SK-N-SH (cell line): ENCODE data around the gene FAM221B. TPM values are rescaled to one million over a fixed set of nuclear protein-coding genes. Genes with fewer than 3 reads are reported as not detected.

ENCODE experiments used
- CTCF ChIA-PET: fragments of 300-600, 350-600 bp; formaldehyde crosslinking; extraction: SDS; loops from one replicate; lab custom pipeline; 2021; lab: Yijun Ruan, JAX
- POLR2A ChIA-PET: fragments of 350-600 bp; sonication (Branson Sonifier 250); formaldehyde crosslinking; extraction: SDS; loops from one replicate; lab custom pipeline; 2020; ENCODE audit warnings: antibody characterized with exemption, inconsistent platforms; lab: Yijun Ruan, JAX
- DNase-seq: peaks from one replicate; pipeline ENCODE4 v3.0.0; 2012
- H2AFZ ChIP-seq: fragments of 200-600 bp; sonication (generic); 2 replicates; pipeline ENCODE4 v1.8.1; 2016; ENCODE audit warnings: antibody characterized with exemption, mild to moderate bottlenecking, low read depth
- H3F3A ChIP-seq: fragments of 200-600 bp; sonication (generic); replicated peaks from 2 replicates; pipeline ENCODE3; 2016; ENCODE audit warnings: antibody characterized with exemption, mild to moderate bottlenecking; ENCODE audit not compliant: insufficient read depth
- H3K27ac ChIP-seq, 2 experiments: fragments of 200-500 bp in 1 of 2; fragments of 200-600 bp in 1 of 2; sonication (Bioruptor generic) in 1 of 2; sonication (generic), shearing (Covaris generic) in 1 of 2; 2 replicates each; pipeline versions ENCODE4 v1.5.1 to v1.6.1; 2014 to 2016; ENCODE audit warnings: low read depth in 2 of 2, inconsistent platforms in 1 of 2, low read length in 1 of 2, mild to moderate bottlenecking in 1 of 2, mixed read lengths in 1 of 2
- H3K27me3 ChIP-seq: fragments of 200-600 bp; sonication (generic), shearing (Covaris generic); 2 replicates; pipeline ENCODE4 v1.6.1; 2016; ENCODE audit warnings: mixed run types; ENCODE audit not compliant: insufficient read depth
- H3K36me3 ChIP-seq, 2 experiments: fragments of 200-500 bp in 1 of 2; fragments of 200-600 bp in 1 of 2; sonication (Bioruptor generic) in 1 of 2; sonication (generic) in 1 of 2; replicated peaks in 1 of 2; 2 replicates each; pipeline versions ENCODE3 to v1.5.1; 2014 to 2016; ENCODE audit warnings: low read length in 1 of 2, mild to moderate bottlenecking in 1 of 2; ENCODE audit not compliant: insufficient read depth in 2 of 2, control insufficient read depth in 1 of 2
- H3K4me1 ChIP-seq, 2 experiments: fragments of 200-500 bp in 1 of 2; fragments of 200-600 bp in 1 of 2; sonication (Bioruptor generic) in 1 of 2; sonication (generic), shearing (Covaris generic) in 1 of 2; 2 replicates each; pipeline versions ENCODE4 v1.5.1 to v1.6.1; 2014 to 2016; ENCODE audit warnings: low read depth in 1 of 2, low read length in 1 of 2, mixed run types in 1 of 2; ENCODE audit not compliant: insufficient read depth in 2 of 2, control insufficient read depth in 1 of 2
- H3K4me2 ChIP-seq: fragments of 200-600 bp; sonication (generic), shearing (Covaris generic); 2 replicates; pipeline ENCODE4 v1.6.1; 2017; ENCODE audit warnings: mixed run types
- H3K4me3 ChIP-seq, 2 experiments: fragments of 200-500 bp in 1 of 2; fragments of 200-600 bp in 1 of 2; sonication (Bioruptor generic) in 1 of 2; sonication (generic), shearing (Covaris generic) in 1 of 2; 2 replicates each; pipeline versions ENCODE4 v1.5.1 to v1.8.1; 2014 to 2016; ENCODE audit warnings: low read depth in 2 of 2, inconsistent platforms in 1 of 2, low read length in 1 of 2, mild to moderate bottlenecking in 1 of 2, mixed read lengths in 1 of 2, moderate library complexity in 1 of 2
- H3K79me2 ChIP-seq: fragments of 200-600 bp; sonication (generic); 2 replicates; pipeline ENCODE4 v1.8.1; 2017; ENCODE audit warnings: mild to moderate bottlenecking; ENCODE audit not compliant: insufficient read depth
- H3K9ac ChIP-seq: fragments of 200-600 bp; sonication (generic); 2 replicates; pipeline ENCODE4 v1.6.1; 2017; ENCODE audit warnings: mixed run types
- H3K9me2 ChIP-seq: fragments of 200-600 bp; sonication (generic); 2 replicates; pipeline ENCODE4 v1.6.1; 2017; ENCODE audit warnings: mixed run types
- H3K9me3 ChIP-seq: fragments of 200-600 bp; sonication (generic); 2 replicates; pipeline ENCODE4 v1.6.1; 2017; ENCODE audit warnings: mixed run types, mild to moderate bottlenecking, moderate library complexity
- H4K20me1 ChIP-seq: fragments of 200-600 bp; sonication (generic); 2 replicates; pipeline ENCODE4 v1.6.1; 2017; ENCODE audit warnings: mild to moderate bottlenecking, mixed run types; ENCODE audit not compliant: insufficient read depth
- CHD2 ChIP-seq: fragments of 150-350 bp; IDR thresholded peaks from 2 replicates; pipeline ENCODE4 v1.6.1; 2018; ENCODE audit warnings: low read length; ENCODE audit not compliant: partially characterized antibody
- CTCF ChIP-seq: fragments of 200-600 bp; sonication (generic); IDR thresholded peaks from 2 replicates; pipeline ENCODE4 v1.6.1; 2017; ENCODE audit warnings: antibody characterized with exemption, mild to moderate bottlenecking, moderate library complexity
- EP300 ChIP-seq, 2 experiments: IDR thresholded peaks; 2 replicates each; pipeline versions ENCODE4 v1.4.0 to v1.6.1; 2012; ENCODE audit warnings: borderline replicate concordance in 1 of 2, low read depth in 1 of 2, low read length in 1 of 2
- EZH2phosphoT487 ChIP-seq: fragments of 200-600 bp; sonication (generic); IDR thresholded peaks from 2 replicates; pipeline ENCODE4 v1.6.1; 2017; ENCODE audit warnings: low read depth, mixed run types, mild to moderate bottlenecking, antibody characterized with exemption, moderate library complexity, borderline replicate concordance
- FOXM1 ChIP-seq: IDR thresholded peaks from 2 replicates; pipeline ENCODE4 v1.4.0; 2012; ENCODE audit warnings: low read depth, mild to moderate bottlenecking
- GABPA ChIP-seq: IDR thresholded peaks from 2 replicates; pipeline ENCODE4 v1.4.0; 2012; ENCODE audit warnings: low read depth, mild to moderate bottlenecking
- JUND ChIP-seq: IDR thresholded peaks from 2 replicates; pipeline ENCODE4 v1.4.0; 2012
- MEF2A ChIP-seq: IDR thresholded peaks from 2 replicates; pipeline ENCODE4 v1.4.0; 2012; ENCODE audit warnings: low read depth, borderline replicate concordance
- NRF1 ChIP-seq: IDR thresholded peaks from 2 replicates; pipeline ENCODE4 v1.6.1; 2012; ENCODE audit warnings: low read depth, mild to moderate bottlenecking, low read length
- PBX3 ChIP-seq: IDR thresholded peaks from 2 replicates; pipeline ENCODE4; 2012
- RCOR1 ChIP-seq: fragments of 150-350 bp; IDR thresholded peaks from 2 replicates; pipeline ENCODE4 v1.6.1; 2017; ENCODE audit warnings: antibody characterized with exemption, low read length
- REST ChIP-seq: IDR thresholded peaks from 2 replicates; pipeline ENCODE4 v1.6.1; 2012; ENCODE audit warnings: mild to moderate bottlenecking, low read depth, low read length, moderate library complexity
- SIN3A ChIP-seq: IDR thresholded peaks from 2 replicates; pipeline ENCODE4 v1.6.1; 2012; ENCODE audit warnings: low read depth, mild to moderate bottlenecking, low read length, moderate library complexity, borderline replicate concordance
- SMC3 ChIP-seq: IDR thresholded peaks from 2 replicates; pipeline ENCODE4 v1.6.1; 2012; ENCODE audit warnings: low read depth, low read length, improper control_type of control experiment
- TEAD4 ChIP-seq: IDR thresholded peaks from 2 replicates; pipeline ENCODE4 v1.4.0; 2012; ENCODE audit warnings: mild to moderate bottlenecking, borderline replicate concordance; ENCODE audit not compliant: insufficient read depth
- USF1 ChIP-seq: IDR thresholded peaks from 2 replicates; pipeline ENCODE4 v1.4.0; 2012; ENCODE audit warnings: low read depth, borderline replicate concordance
- USF2 ChIP-seq: fragments of 150-350 bp; IDR thresholded peaks from 2 replicates; pipeline ENCODE4 v1.6.1; 2017; ENCODE audit warnings: antibody characterized with exemption, low read length, low read depth, borderline replicate concordance
- YY1 ChIP-seq: IDR thresholded peaks from 2 replicates; pipeline ENCODE4 v1.4.0; 2012; ENCODE audit warnings: low read depth, mild to moderate bottlenecking
- ZBTB33 ChIP-seq: IDR thresholded peaks from 2 replicates; pipeline ENCODE4 v1.4.0; 2012; ENCODE audit warnings: low read depth, borderline replicate concordance
- WGBS: methylation state at CpG from one replicate; pipeline ENCODE4 v1.1.6; 2017; ENCODE audit warnings: low lambda C conversion rate; 5-methylcytosine and 5-hydroxymethylcytosine counted together
- polyA plus RNA-seq, 3 experiments: library from polyadenylated mRNA; depleted of rRNA; stranded (reverse); fragments of >200 nt; gene quantifications; 2 replicates each; pipeline ENCODE4 v1.2.3, GENCODE V29; 2012

FAM221B gene
- polyA plus RNA-seq, 1 of the 3 experiments (the other 2 are of a cell fraction): not detected

- no peak overlapping the region for H3K27ac ChIP-seq
- H3K9ac ChIP-seq: no peak overlapping the region
- no peak overlapping the region for H3K4me3 ChIP-seq
- H4K20me1 ChIP-seq: no peaks in the 10 kb centered on the region
- H3K27me3 ChIP-seq: no peaks in the 10 kb centered on the region
- H3K4me1 ChIP-seq: no peaks in the 10 kb centered on the region; a peak in 1 of 4 replicates
- no peak for TF ChIP-seq USF2
- no peak for TF ChIP-seq EP300 (IDR thresholded peaks at IDR 0.05; ENCODE audit: borderline replicate concordance in 1 of 2, low read depth in 1 of 2, low read length in 1 of 2)
- no peak for TF ChIP-seq FOXM1
- no peak for TF ChIP-seq NRF1
- no peak for TF ChIP-seq PBX3
- no peak for TF ChIP-seq ZBTB33
- no peak for TF ChIP-seq GABPA
- TF ChIP-seq EZH2phosphoT487: no peak
- TF ChIP-seq SMC3: no peak
- no peak for TF ChIP-seq REST
- TF ChIP-seq TEAD4: no peak
- TF ChIP-seq YY1: no peak
- no peak for TF ChIP-seq RCOR1
- no peak for TF ChIP-seq CTCF
- no peak for TF ChIP-seq CHD2
- no peak for TF ChIP-seq USF1
- TF ChIP-seq JUND: no peak
- TF ChIP-seq SIN3A: no peak
- TF ChIP-seq MEF2A: no peak
- no peak for DNase-seq
- WGBS: 96% methylated on average over 7 of the region's 8 CpGs
- H3F3A ChIP-seq: peaks cover 3% of the 10 kb centered on the region
- H2AFZ ChIP-seq: no peak overlapping the region
- no peak overlapping the region for H3K4me2 ChIP-seq
- H3K9me2 ChIP-seq: no peaks in the 10 kb centered on the region
- ChIA-PET POLR2A (no interaction called here), CTCF (interaction anchor here (0.6 to 3.1 kb wide), 5 partner anchors 8 to 76 kb away, joined by 3 to 15 read pairs (median 7); no protein-coding TSS in a partner anchor)
- no peaks in the 10 kb centered on the region for H3K79me2 ChIP-seq
- H3K9me3 ChIP-seq: no peaks in the 10 kb centered on the region
- H3K36me3 ChIP-seq: peaks cover 0 to 47% of the 10 kb centered on the region in 2 experiments
Observed at GRCh38 chr9:35806101-35806500, 22.4 kb downstream of the FAM221B start.
